Coronary artery (tissue), 2 donors: ENCODE results near the gene ENO3.

Experiments
- DNase-seq: peaks from one replicate; pipeline ENCODE4 v3.0.0-alpha.2; 2017; ENCODE audit warnings: low spot score
- H3K27ac ChIP-seq, 2 donors: fragments of 200-600 bp; sonication (generic); one replicate each; pipeline ENCODE4 v1.5.1; 2016 to 2019
- H3K4me3 ChIP-seq: fragments of 200-600 bp; sonication (generic); 2 replicates; pipeline ENCODE4 v1.5.1; 2016; ENCODE audit warnings: mild to moderate bottlenecking, moderate library complexity
- TF ChIP-seq, protein P1 (sequence below): fragments of 200-600 bp; sonication (generic); IDR thresholded peaks from one replicate; pipeline ENCODE4 v1.5.1; 2019; ENCODE audit warnings: antibody characterized with exemption

ENO3 gene

GRCh38 chr17:5002121-5002788 lies 51.3 kb downstream of the ENO3 start:
- no peak for DNase-seq
- no peak overlapping the region for H3K27ac ChIP-seq
- H3K4me3 ChIP-seq: no peak overlapping the region
- TF ChIP-seq, protein P1, sequence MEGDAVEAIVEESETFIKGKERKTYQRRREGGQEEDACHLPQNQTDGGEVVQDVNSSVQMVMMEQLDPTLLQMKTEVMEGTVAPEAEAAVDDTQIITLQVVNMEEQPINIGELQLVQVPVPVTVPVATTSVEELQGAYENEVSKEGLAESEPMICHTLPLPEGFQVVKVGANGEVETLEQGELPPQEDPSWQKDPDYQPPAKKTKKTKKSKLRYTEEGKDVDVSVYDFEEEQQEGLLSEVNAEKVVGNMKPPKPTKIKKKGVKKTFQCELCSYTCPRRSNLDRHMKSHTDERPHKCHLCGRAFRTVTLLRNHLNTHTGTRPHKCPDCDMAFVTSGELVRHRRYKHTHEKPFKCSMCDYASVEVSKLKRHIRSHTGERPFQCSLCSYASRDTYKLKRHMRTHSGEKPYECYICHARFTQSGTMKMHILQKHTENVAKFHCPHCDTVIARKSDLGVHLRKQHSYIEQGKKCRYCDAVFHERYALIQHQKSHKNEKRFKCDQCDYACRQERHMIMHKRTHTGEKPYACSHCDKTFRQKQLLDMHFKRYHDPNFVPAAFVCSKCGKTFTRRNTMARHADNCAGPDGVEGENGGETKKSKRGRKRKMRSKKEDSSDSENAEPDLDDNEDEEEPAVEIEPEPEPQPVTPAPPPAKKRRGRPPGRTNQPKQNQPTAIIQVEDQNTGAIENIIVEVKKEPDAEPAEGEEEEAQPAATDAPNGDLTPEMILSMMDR: no peak

- Histone ChIP-seq H3K27ac (no peak overlapping the region), H3K4me3 (no peak overlapping the region)
- TF ChIP-seq, protein P1: no peak
- DNase-seq: no peak
Observed at GRCh38 chr17:5003214-5003867, 52.4 kb downstream of the ENO3 start.
